Activated effector memory CD4-positive, alpha-beta T cell treated with anti-CD3 and anti-CD28 coated beads, Interleukin-2, amount 50 U/mL, for 16 hours (primary cell): ENCODE results near the gene GSDMA.

Source experiments
- DNase-seq: peaks from one replicate; pipeline ENCODE4 v3.0.0-alpha.2; 2020

The GSDMA gene

GRCh38 chr17:39963829-39964228, 1.0 kb downstream of the GSDMA start:
- DNase-seq: peak; percentile 75

GRCh38 chr17:39965017-39965699, 2.4 kb downstream of the GSDMA start:
- no peak for DNase-seq

GRCh38 chr17:39966771-39967170, 4.0 kb downstream of the GSDMA start:
- no peak for DNase-seq

- no peak for DNase-seq
Observed at GRCh38 chr17:39968761-39969160, 6.0 kb downstream of the GSDMA start.

- no peak for DNase-seq
Observed at GRCh38 chr17:39969375-39969774, 6.6 kb downstream of the GSDMA start.

GRCh38 chr17:39970157-39970692, 7.4 kb downstream of the GSDMA start:
- no peak for DNase-seq

GRCh38 chr17:39971076-39971603, 8.3 kb downstream of the GSDMA start:
- no peak for DNase-seq

GRCh38 chr17:39972271-39972670, 9.5 kb downstream of the GSDMA start:
- DNase-seq: no peak

GRCh38 chr17:39973496-39973895, 10.7 kb downstream of the GSDMA start:
- DNase-seq: no peak

- DNase-seq: no peak
Observed at GRCh38 chr17:39974433-39974832, 11.6 kb downstream of the GSDMA start.

GRCh38 chr17:39975801-39976200, 13.0 kb downstream of the GSDMA start:
- no peak for DNase-seq

GRCh38 chr17:39979016-39979670, 16.3 kb downstream of the GSDMA start:
- no peak for DNase-seq

GRCh38 chr17:39979893-39980350, 17.1 kb downstream of the GSDMA start:
- no peak for DNase-seq

GRCh38 chr17:39980351-39981206, 17.8 kb downstream of the GSDMA start, which contains the start of gene PSMD3:
PSMD3 (plus strand) TSS chr17:39980807; CDS start chr17:39980971, 164 bp downstream.
- DNase-seq: peak; percentile 99

GRCh38 chr17:39981207-39981741, 18.5 kb downstream of the GSDMA start:
- no peak for DNase-seq

GRCh38 chr17:39981766-39982375, 19.1 kb downstream of the GSDMA start:
- no peak for DNase-seq

GRCh38 chr17:39988206-39988810, 25.5 kb downstream of the GSDMA start:
- no peak for DNase-seq

- DNase-seq: no peak
Observed at GRCh38 chr17:39994448-39994847, 31.6 kb downstream of the GSDMA start.

GRCh38 chr17:39995438-39995837, 32.6 kb downstream of the GSDMA start:
- DNase-seq: no peak

- DNase-seq: no peak
Observed at GRCh38 chr17:39996162-39996561, 33.4 kb downstream of the GSDMA start.

GRCh38 chr17:39996800-39997199, 34.0 kb downstream of the GSDMA start:
- DNase-seq: no peak

- no peak for DNase-seq
Observed at GRCh38 chr17:39997543-39997942, 34.7 kb downstream of the GSDMA start.
